Sigmoid colon (tissue), 7 donors: Measurements from ENCODE around the gene NFIA. TPM values are rescaled to one million over a fixed set of nuclear protein-coding genes. Genes with fewer than 3 reads are reported as not detected.
A peak's percentile ranks its signal among the peaks of the same experiment; 100 is the strongest.

Experiments
- DNase-seq: peaks from one replicate; pipeline ENCODE4 v3.0.0-alpha.2; 2019
- H3K27ac ChIP-seq, 4 donors: fragments of 200-600 bp; sonication (generic); one replicate each; pipeline ENCODE4 v1.5.1; 2016 to 2019; ENCODE audit warnings: mild to moderate bottlenecking in 1 of 4
- H3K27me3 ChIP-seq, 3 donors: fragments of 200-600 bp; sonication (generic); one replicate each; pipeline ENCODE4 v1.5.1; 2019; ENCODE audit warnings: mild to moderate bottlenecking in 1 of 3
- H3K36me3 ChIP-seq, 4 donors: fragments of 200-600 bp; sonication (generic); one replicate each; pipeline ENCODE4 v1.5.1; 2016 to 2019
- H3K4me1 ChIP-seq, 4 donors: fragments of 200-600 bp; sonication (generic); one replicate each; pipeline ENCODE4 v1.5.1; 2017 to 2019
- H3K4me3 ChIP-seq, 4 donors: fragments of 200-600 bp; sonication (generic); one replicate each; pipeline ENCODE4 v1.5.1; 2017 to 2019; ENCODE audit warnings: mild to moderate bottlenecking in 2 of 4, moderate library complexity in 1 of 4
- H3K9me3 ChIP-seq, 4 donors: fragments of 200-600 bp in 3 of 4; sonication (generic) in 3 of 4; one replicate each; pipeline versions ENCODE4 v1.5.1 to v1.6.1; 2013 to 2019
- CTCF ChIP-seq, 4 experiments: fragments of 450-650 bp in 3 of 4; fragments of 200-600 bp in 1 of 4; IDR thresholded peaks; one replicate each; pipeline ENCODE4 v1.5.1; 2016 to 2019; ENCODE audit warnings: antibody characterized with exemption in 4 of 4, mild to moderate bottlenecking in 3 of 4, moderate library complexity in 2 of 4
- EP300 ChIP-seq, 4 donors: sonication (generic); formaldehyde crosslinking; IDR thresholded peaks; one replicate each; pipeline ENCODE4 v1.6.1; 2017; ENCODE audit warnings: antibody characterized with exemption in 4 of 4
- POLR2A ChIP-seq, 2 donors: fragments of 450-650 bp; IDR thresholded peaks; one replicate each; pipeline ENCODE4 v1.6.1; 2016; ENCODE audit warnings: antibody characterized with exemption in 2 of 2, mild to moderate bottlenecking in 2 of 2, moderate library complexity in 2 of 2
- POLR2AphosphoS5 ChIP-seq, 4 donors: sonication (generic); formaldehyde crosslinking; IDR thresholded peaks; one replicate each; pipeline ENCODE4 v1.6.1; 2017; ENCODE audit warnings: antibody characterized with exemption in 4 of 4
- WGBS, 2 donors: extraction: QIAGEN DNeasy Blood & Tissue Kit; methylation state at CpG; one replicate each; pipeline ENCODE4 v1.1.7; 2013; 5-methylcytosine and 5-hydroxymethylcytosine counted together
- intact Hi-C: fragments of 100-400 bp; cut with DNase I; formaldehyde crosslinking; loops from one replicate; pipeline ENCODE4 v1.15.1; 2023
- polyA plus RNA-seq, 3 donors: library from polyadenylated mRNA; stranded (reverse); fragments of 200-250 nt; gene quantifications; one replicate each; pipeline ENCODE4 v1.2.3, GENCODE V29; 2013
- total RNA-seq, 4 donors: library from RNA; depleted of rRNA; stranded (reverse); fragments of >200 nt; gene quantifications; one replicate each; pipeline ENCODE4 v1.1.0, GENCODE V29; 2016
- donor health status: healthy with polysubstance abuse.
- donor health status: Bipolar disorder and iron deficiency.
- donor health status: healthy.

NFIA gene
- total and polyA plus RNA-seq, 7 donors: 2.3 to 154 (median 79.7) TPM

DNA sequence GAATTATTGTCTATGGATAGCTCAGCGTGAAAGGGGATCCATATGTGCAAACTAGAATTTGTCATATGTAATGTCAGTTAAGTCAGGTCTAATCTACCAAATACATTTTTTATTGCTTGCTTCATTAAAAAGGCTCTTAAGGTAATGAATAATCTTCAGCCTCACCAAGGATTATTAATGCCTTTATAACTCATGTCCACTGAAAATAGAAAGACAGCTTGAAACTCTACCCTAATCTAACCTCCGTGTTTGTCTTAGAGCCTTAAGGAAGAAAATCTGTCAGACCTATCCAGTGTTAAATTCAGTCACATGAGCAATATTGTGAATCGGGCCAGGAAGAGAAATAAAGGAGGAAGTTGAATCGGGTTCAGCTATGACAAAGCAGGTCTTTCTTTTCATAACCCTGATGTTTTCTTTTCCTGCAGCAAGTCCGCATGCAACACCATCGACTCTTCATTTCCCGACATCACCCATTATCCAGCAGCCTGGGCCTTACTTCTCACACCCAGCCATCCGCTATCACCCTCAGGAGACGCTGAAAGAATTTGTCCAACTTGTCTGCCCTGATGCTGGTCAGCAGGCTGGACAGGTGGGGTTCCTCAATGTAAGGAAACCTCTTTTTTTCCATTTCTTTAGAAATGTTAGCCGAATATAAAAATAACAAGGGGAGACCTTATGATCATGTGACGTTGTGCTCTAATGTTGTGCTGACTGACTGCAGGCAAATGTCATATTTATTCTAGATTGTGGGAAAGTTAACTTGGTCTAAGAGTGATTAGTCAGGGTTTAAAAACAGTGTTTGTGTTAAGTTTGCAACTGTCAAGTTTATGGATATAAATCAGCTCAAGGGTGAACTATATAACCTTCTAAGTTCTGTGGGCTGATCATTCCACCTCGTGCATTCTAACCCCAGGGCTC lies 321.6 kb downstream of the NFIA start:
- no peak overlapping the region for H3K4me3 ChIP-seq
- H3K4me1 ChIP-seq: peaks cover 0 to 32% (median 24%) of the 10 kb centered on the region in 4 donors

DNA sequence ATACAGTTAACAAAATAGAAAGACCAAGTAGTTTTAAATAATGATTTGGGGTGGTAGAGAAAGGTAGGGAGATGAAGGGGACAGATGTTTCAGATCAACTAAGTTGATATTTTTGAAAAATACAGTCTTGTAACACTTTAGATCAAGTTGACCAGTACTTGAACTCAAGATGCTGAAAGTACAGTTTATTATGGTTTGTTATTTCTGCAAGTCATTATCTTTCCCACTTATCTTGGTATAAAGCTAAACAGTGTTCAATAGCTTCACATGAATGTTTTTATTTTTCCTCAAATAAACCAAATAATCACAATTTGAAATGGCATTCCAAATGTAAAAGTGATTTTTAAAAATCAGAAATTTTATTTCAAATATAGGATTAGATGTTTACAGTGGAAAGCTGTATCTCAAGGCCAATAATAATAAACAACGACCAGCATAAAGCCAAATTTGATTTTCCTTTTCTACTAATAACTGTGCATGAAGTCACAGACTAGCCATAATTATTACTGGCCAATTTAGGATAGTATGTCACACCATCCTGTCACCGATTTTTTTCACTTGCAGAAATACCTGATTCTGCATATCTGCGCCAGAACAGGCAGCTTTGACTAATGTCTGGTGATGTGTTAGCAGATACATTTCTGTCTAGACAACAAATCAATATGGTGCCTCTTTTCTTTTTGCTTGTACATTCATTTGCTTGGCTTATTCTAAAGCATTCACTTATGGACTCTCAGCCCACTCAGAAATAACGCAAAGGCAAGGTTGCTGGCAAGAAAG lies 322.4 kb downstream of the NFIA start:
- no peaks in the 10 kb centered on the region for H3K27me3 ChIP-seq
- H3K27ac ChIP-seq: peak overlapping the region in 3 of 4 donors; percentile 3 to 40 (median 33)
- no peaks in the 10 kb centered on the region for H3K9me3 ChIP-seq
- peaks cover 8 to 34% (median 18%) of the 10 kb centered on the region in 4 donors for H3K36me3 ChIP-seq
- no peak overlapping the region for H3K4me3 ChIP-seq
- WGBS, 2 donors: 64 to 96% methylated on average over 4 of the region's 4 CpGs
- no peak for DNase-seq
- H3K4me1 ChIP-seq: peaks cover 0 to 27% (median 18%) of the 10 kb centered on the region in 4 donors
- no peak for TF ChIP-seq CTCF (IDR thresholded peaks at IDR 0.05)
- no peak for TF ChIP-seq EP300 (IDR thresholded peaks at IDR 0.05)
- TF ChIP-seq POLR2AphosphoS5 (IDR thresholded peaks at IDR 0.05): no peak
- TF ChIP-seq POLR2A (IDR thresholded peaks at IDR 0.05): no peak
- intact Hi-C loops: no loop called here

More for the DNA sequence above, 321.6 kb downstream of the NFIA start:
- 32% methylated on average over 12 of the region's 12 CpGs for WGBS, 2 donors
- Histone ChIP-seq H3K9me3 (no peaks in the 10 kb centered on the region), H3K36me3 (peaks cover 8 to 26% (median 15%) of the 10 kb centered on the region in 4 donors), H3K27ac (peak overlapping the region; percentile 3 to 40 (median 27)), H3K27me3 (no peaks in the 10 kb centered on the region)
- TF ChIP-seq EP300 (IDR thresholded peaks at IDR 0.05) (no peak), POLR2AphosphoS5 (IDR thresholded peaks at IDR 0.05) (peak in 1 of 4 donors; percentile 10), POLR2A (IDR thresholded peaks at IDR 0.05) (no peak)
- DNase-seq: no peak
- intact Hi-C loops: no loop called here

DNA sequence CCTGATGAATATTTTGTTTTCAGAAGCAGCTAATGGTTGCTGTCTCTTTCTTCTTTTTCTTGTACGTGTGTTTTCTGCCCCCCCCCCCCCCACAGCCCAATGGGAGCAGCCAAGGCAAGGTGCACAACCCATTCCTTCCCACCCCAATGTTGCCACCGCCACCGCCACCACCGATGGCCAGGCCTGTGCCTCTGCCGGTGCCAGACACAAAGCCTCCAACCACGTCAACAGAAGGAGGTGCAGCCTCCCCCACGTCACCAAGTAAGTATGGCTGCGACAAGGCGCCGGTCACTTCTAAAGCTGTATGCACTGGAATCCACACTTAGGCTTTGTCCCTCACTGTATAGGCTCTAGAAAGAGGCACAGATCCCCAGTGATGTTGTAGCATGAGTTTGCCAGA lies 324.1 kb downstream of the NFIA start:
- Histone ChIP-seq H3K9me3 (no peaks in the 10 kb centered on the region), H3K27ac (no peak overlapping the region), H3K36me3 (peaks cover 8 to 37% (median 21%) of the 10 kb centered on the region in 4 donors), H3K4me1 (peaks cover 0 to 14% (median 10%) of the 10 kb centered on the region in 4 donors), H3K27me3 (no peaks in the 10 kb centered on the region), H3K4me3 (no peak overlapping the region)
- intact Hi-C loops: no loop called here
- DNase-seq: no peak
- WGBS, 2 donors: 97% methylated on average over 10 of the region's 10 CpGs
- TF ChIP-seq POLR2A (IDR thresholded peaks at IDR 0.05) (no peak), EP300 (IDR thresholded peaks at IDR 0.05) (no peak)

DNA sequence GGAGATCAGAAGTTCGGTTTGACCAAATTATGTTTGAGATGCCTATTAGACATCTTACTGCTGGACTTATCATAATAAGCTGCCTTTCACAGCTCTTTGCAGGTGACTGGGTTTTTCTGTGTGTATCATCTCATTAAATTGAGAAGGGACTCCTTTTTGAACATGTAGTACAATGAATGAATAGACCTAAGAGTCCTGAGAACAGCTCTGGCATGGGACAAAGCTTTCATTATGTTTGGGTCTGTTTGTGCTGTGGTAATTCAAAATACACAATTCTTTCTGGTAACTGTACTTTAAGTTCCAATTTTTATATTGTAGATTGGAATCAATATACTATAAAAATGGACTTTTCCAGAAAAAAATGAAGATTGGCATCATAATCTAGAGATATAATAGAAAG lies 330.2 kb downstream of the NFIA start:
- Histone ChIP-seq H3K36me3 (peaks cover under 1 to 47% (median 12%) of the 10 kb centered on the region in 4 donors), H3K27ac (no peak overlapping the region), H3K4me1 (peaks cover 0 to 9% (median 3%) of the 10 kb centered on the region in 4 donors), H3K4me3 (no peak overlapping the region), H3K9me3 (no peaks in the 10 kb centered on the region), H3K27me3 (no peaks in the 10 kb centered on the region)
- no peak for DNase-seq
- TF ChIP-seq CTCF (IDR thresholded peaks at IDR 0.05) (no peak), POLR2AphosphoS5 (IDR thresholded peaks at IDR 0.05) (no peak), EP300 (IDR thresholded peaks at IDR 0.05) (no peak), POLR2A (IDR thresholded peaks at IDR 0.05) (no peak)
- intact Hi-C loops: no loop called here
- WGBS, 2 donors: 81 to 94% methylated on average over 1 of the region's 1 CpG

GRCh38 chr1:61419196-61419595 lies 336.8 kb downstream of the NFIA start:
- no peak for DNase-seq
- Histone ChIP-seq H3K4me3 (no peak overlapping the region), H3K27ac (no peak overlapping the region), H3K27me3 (no peaks in the 10 kb centered on the region), H3K36me3 (peaks cover 0 to 8% (median 0%) of the 10 kb centered on the region in 4 donors), H3K4me1 (peaks cover 0 to 9% (median 3%) of the 10 kb centered on the region in 4 donors), H3K9me3 (no peaks in the 10 kb centered on the region)
- no peak for TF ChIP-seq POLR2A (IDR thresholded peaks at IDR 0.05)
- WGBS, 2 donors: 82 to 90% methylated on average over 4 of the region's 4 CpGs
- intact Hi-C loops: no loop called here

GRCh38 chr1:61419657-61420056 lies 337.3 kb downstream of the NFIA start:
- Histone ChIP-seq H3K4me3 (no peak overlapping the region), H3K36me3 (peaks cover 0 to 8% (median 0%) of the 10 kb centered on the region in 4 donors), H3K4me1 (peaks cover 0 to 10% (median 3%) of the 10 kb centered on the region in 4 donors), H3K9me3 (no peaks in the 10 kb centered on the region), H3K27ac (no peak overlapping the region), H3K27me3 (no peaks in the 10 kb centered on the region)
- TF ChIP-seq POLR2A (IDR thresholded peaks at IDR 0.05) (no peak), EP300 (IDR thresholded peaks at IDR 0.05) (no peak), POLR2AphosphoS5 (IDR thresholded peaks at IDR 0.05) (no peak), CTCF (IDR thresholded peaks at IDR 0.05) (no peak)
- no peak for DNase-seq
- intact Hi-C loops: no loop called here
- WGBS, 2 donors: 55 to 86% methylated on average over 5 of the region's 5 CpGs
